Measurements from ENCODE around the gene RGS19. TPM values are rescaled to one million over a fixed set of nuclear protein-coding genes. Genes with fewer than 3 reads are reported as not detected.

Gene RGS19
- total RNA-seq, 1 donor, result 9.8 TPM

DNA sequence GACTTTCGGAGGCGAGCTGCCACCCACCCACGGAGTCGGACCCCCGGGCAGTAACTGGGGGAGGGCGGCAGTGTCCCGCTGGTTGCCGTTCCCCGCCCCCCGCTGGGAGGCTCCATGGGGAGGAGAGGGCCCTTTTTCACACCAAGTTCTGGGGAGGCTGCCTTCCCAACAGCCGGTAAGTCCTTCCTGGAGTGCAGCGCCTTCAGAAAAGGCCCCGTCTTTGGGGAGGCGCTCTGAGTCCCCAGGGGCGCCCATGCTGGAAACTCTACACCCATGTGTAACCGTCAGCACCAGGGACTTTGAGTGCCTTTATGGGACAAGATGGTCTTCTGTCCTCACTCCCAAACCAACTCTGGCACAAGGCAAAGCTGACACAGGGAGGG is 29.4 kb downstream of the RGS19 start:
- DNase-seq (ENCODE audit: low read depth), result no peak
- TF ChIP-seq, protein P1, sequence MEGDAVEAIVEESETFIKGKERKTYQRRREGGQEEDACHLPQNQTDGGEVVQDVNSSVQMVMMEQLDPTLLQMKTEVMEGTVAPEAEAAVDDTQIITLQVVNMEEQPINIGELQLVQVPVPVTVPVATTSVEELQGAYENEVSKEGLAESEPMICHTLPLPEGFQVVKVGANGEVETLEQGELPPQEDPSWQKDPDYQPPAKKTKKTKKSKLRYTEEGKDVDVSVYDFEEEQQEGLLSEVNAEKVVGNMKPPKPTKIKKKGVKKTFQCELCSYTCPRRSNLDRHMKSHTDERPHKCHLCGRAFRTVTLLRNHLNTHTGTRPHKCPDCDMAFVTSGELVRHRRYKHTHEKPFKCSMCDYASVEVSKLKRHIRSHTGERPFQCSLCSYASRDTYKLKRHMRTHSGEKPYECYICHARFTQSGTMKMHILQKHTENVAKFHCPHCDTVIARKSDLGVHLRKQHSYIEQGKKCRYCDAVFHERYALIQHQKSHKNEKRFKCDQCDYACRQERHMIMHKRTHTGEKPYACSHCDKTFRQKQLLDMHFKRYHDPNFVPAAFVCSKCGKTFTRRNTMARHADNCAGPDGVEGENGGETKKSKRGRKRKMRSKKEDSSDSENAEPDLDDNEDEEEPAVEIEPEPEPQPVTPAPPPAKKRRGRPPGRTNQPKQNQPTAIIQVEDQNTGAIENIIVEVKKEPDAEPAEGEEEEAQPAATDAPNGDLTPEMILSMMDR (IDR thresholded peaks at IDR 0.05; ENCODE audit: insufficient read depth, low read length), result no peak
- no peak overlapping the region for H3K4me3 ChIP-seq (ENCODE audit: low read depth, low read length)

DNA sequence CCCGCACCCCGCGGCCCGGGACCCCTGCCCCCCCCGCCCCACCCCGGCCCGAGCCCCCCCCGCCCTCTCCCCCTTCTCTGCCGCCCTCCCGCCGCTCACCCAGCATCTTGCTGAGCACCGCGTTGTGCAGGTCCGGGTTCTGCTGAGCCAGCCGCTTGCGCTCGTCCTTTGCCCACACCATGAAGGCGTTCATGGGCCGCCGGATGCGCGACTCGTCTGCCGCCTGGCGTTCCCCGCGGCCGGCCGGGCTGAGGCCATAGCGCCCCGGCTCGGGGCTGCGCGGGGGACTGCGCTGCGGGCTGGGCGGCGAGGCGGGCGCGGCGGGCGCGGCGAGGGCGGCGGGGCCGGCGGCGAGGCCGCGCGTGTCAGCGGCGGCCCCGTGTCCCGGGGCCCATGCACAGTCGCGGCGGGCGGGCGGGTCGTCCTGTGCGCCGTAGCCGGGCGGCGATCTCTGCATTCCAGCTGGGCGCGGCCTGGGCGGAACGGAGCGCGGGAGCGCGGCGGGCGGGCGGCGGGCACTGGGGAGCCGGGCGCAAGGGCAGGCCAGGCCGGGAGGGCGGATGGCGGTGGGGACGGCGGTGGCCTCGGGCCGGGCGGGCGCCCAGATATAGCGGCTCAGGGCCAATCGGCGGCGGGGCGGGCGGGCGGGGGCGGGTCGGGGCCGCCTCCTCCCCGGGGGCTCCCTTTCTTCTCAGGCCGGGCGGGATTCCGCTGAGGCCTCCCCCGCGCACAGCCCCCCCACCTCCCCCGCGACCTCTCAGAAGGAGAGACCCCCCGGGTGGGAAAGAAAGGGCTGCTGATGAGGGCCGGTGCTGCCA is 30.0 kb downstream of the RGS19 start, which contains the start of gene SOX18:
Gene SOX18 (minus strand): TSS at position 580 of the 818 bp plus-strand sequence. CDS start 123 bp downstream, at position 457.
- peak within 1 kb of the TSS; percentile 31 for H3K4me3 ChIP-seq (ENCODE audit: low read depth, low read length)
- TF ChIP-seq, protein P1 (IDR thresholded peaks at IDR 0.05; ENCODE audit: insufficient read depth, low read length), result no peak
- peak; percentile 18 for DNase-seq (ENCODE audit: low read depth)

DNA sequence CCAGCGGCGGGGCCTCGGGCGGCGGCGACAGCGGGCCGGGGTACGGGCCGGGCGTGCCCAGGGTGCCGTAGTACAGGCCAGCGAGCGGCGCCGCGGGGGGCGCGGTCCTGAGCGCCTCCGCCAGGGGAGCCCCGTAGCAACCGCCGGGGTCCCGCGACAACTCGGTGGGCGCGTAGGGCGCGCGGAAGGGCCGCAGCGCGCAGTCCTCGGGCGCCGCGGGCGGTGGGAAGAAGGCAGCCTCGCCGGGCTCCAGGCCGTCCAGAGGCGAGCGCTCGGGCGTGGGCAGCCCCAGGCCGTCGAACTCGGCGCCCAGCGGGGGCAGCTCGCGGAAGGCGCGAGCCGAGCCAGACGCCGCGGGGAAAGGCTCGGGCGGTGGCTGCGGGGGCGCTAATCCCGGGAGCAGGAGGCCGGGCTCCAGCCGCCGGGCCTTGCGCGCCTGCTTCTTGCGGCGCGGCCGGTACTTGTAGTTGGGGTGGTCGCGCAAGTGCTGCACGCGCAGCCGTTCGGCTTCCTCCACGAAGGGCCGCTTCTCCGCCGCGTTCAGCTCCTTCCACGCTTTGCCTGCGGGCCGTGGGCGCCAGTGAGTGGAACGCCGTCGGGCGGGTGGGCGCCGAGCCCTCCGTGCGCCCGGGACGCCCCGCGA is 30.8 kb downstream of the RGS19 start:
- TF ChIP-seq, protein P1 (IDR thresholded peaks at IDR 0.05; ENCODE audit: insufficient read depth, low read length), result no peak
- no peak for DNase-seq (ENCODE audit: low read depth)
- H3K4me3 ChIP-seq (ENCODE audit: low read depth, low read length), result no peak overlapping the region

DNA sequence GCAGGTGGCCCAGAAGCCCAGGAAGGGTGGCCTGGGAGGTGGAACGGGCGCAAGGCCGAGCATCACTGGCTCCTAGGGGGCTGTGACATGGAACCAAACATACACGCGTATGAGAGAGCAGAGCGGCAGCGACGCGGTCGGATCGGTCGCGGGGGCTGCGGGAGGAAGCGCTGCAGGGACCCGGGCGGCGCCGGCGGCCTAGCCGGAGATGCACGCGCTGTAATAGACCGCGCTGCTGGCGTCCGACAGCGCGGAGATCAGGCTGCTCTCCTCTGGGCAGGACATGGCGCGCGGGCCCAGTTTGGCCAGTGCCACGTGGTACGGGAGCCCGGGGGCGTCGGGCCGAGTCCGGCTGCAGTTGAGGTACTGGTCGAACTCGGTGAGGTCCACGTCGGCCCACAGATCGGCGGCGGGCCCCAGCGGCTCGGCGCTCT is 31.3 kb downstream of the RGS19 start:
- TF ChIP-seq, protein P1 (IDR thresholded peaks at IDR 0.05; ENCODE audit: insufficient read depth, low read length), result no peak
- no peak overlapping the region for H3K4me3 ChIP-seq (ENCODE audit: low read depth, low read length)
- DNase-seq (ENCODE audit: low read depth), result no peak

DNA sequence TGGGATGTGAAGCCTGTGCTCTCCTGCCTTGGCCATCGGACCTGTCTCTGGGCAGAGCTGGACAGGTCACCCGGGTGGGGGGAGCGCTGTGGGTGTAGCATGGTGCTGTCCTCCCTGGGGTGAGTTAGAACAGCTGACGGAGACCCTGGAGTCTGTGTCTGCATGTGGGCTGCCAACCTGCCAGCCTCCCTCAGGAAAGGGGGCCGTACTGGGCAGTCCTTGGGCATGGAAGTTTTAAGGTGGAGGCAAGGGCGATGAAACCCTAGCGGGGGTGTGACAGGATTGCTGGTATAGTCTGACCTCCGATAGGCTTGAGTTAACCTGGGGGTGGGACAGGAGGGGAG is 32.3 kb downstream of the RGS19 start:
- no peak overlapping the region for H3K4me3 ChIP-seq (ENCODE audit: low read depth, low read length)
- no peak for DNase-seq (ENCODE audit: low read depth)
- TF ChIP-seq, protein P1 (IDR thresholded peaks at IDR 0.05; ENCODE audit: insufficient read depth, low read length), result no peak

DNA sequence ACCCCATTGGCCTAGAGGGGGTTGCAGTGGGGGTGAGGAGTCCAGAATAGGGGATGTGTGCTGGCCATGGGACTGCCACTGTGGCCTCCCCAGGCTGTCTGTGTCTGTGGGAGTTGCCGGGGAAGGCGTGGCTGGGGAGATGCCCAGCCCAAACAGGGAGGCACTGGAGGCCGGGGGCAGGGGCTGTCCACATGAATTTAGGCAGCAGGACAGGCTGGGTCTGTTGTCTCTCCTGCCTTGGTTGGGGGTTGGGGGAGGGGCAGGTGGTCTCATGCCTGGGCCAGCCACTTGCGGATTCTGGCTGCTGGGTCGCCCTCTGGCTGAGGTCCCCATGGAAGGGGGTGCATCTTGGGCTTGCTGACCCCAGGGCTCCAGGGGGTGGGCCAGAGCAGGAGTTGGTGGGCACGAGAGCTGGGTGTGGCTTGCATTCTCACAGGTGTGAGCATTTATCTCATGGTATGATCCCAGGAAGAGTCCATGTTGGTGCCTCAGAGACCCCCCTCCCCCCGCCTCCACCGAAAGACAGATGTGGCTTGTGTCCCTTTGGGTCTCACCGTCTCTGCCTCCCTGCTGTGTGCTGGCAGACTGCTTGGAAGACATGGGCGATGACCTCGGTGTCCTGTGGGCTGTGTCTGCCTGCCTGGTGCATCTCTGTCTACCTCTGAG is 33.8 kb downstream of the RGS19 start:
- TF ChIP-seq, protein P1 (IDR thresholded peaks at IDR 0.05; ENCODE audit: insufficient read depth, low read length), result no peak
- DNase-seq (ENCODE audit: low read depth), result no peak
- H3K4me3 ChIP-seq (ENCODE audit: low read depth, low read length), result no peak overlapping the region
